ENCODE data around the gene NTM. TPM values are rescaled to one million over a fixed set of nuclear protein-coding genes. Genes with fewer than 3 reads are reported as not detected.

Gene NTM
- total RNA-seq, 1 donor from 2014 or later = not detected

DNA sequence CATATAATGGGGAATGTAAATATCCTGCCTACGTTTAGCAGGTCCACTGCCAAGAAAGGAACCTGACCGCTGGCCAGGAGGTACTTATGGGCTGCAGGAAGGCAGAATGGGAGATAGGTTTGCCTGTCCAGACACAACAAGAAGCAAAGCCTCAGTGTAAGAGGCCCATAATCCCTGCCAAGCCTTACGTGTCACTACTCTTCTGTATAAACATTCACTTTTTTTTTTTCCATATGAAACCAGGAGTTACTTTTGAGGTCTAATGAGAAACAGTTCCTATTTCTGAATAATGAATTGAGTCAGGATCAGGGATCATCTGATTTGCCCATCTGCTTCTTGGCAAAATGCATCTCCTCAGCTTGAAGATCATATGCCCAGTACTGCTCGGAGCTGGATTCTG lies 230.2 kb downstream of the NTM start:
- no peak for DNase-seq (ENCODE audit: low spot score)
- Mint-ChIP-seq H3K27me3 (ENCODE audit: insufficient read depth) (no peaks in the 10 kb centered on the region), H3K27ac (no peak overlapping the region), H3K4me1 (ENCODE audit: low read depth) (no peaks in the 10 kb centered on the region), H3K9me3 (no peaks in the 10 kb centered on the region), H3K4me3 (no peak overlapping the region), H3K36me3 (ENCODE audit: low read depth) (no peaks in the 10 kb centered on the region)
- intact Hi-C loops (cut with micrococcal nuclease) = no loop called here

DNA sequence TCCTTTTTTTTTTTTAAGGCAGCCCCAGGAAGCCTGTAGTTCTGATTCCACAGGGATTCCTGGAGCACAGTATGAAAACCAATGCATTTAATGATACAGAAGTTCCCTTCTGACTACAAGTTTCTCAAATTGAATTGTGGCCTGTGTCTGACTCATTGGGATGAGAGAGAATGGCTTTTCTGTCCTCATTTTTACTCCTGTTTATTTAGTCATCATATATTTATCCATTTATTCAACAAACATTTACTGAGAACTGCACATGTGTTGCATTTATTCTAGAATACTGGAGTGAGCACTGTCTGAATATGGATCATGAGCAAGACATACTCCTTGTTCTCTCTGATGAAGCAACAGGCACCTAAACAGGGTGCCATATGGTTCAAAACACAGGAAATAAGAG lies 231.2 kb downstream of the NTM start:
- H3K9me3 Mint-ChIP-seq = no peaks in the 10 kb centered on the region
- H3K27ac Mint-ChIP-seq = no peak overlapping the region

DNA sequence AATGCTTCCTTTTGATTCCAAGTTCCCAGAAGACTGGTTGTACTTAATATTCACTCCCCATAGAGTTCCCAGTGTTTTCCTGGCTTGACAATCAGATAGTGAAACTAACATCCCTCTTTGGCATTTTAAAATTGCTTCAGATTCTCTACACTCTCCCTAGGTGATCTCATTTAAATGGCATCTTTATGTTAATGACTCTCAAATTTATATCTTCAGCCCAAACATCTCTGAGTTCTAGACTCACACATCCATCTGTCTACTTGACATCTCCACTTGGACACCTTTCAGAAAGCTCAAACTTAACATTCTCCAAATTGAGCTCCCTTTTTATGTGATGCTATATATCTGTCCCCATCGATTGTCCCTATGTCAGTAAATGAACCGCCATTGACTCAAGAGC lies 232.0 kb downstream of the NTM start:
- Mint-ChIP-seq H3K4me1 (ENCODE audit: low read depth) (no peaks in the 10 kb centered on the region), H3K4me3 (no peak overlapping the region), H3K27me3 (ENCODE audit: insufficient read depth) (no peaks in the 10 kb centered on the region), H3K27ac (no peak overlapping the region), H3K36me3 (ENCODE audit: low read depth) (no peaks in the 10 kb centered on the region), H3K9me3 (no peaks in the 10 kb centered on the region)
- DNase-seq (ENCODE audit: low spot score) = no peak
- intact Hi-C loops (cut with micrococcal nuclease) = no loop called here

More for the DNA sequence above, 231.2 kb downstream of the NTM start:
- Mint-ChIP-seq H3K27me3 (ENCODE audit: insufficient read depth) (no peaks in the 10 kb centered on the region), H3K4me1 (ENCODE audit: low read depth) (no peaks in the 10 kb centered on the region), H3K4me3 (no peak overlapping the region), H3K36me3 (ENCODE audit: low read depth) (no peaks in the 10 kb centered on the region)
- DNase-seq (ENCODE audit: low spot score) = no peak
- intact Hi-C loops (cut with micrococcal nuclease) = no loop called here

DNA sequence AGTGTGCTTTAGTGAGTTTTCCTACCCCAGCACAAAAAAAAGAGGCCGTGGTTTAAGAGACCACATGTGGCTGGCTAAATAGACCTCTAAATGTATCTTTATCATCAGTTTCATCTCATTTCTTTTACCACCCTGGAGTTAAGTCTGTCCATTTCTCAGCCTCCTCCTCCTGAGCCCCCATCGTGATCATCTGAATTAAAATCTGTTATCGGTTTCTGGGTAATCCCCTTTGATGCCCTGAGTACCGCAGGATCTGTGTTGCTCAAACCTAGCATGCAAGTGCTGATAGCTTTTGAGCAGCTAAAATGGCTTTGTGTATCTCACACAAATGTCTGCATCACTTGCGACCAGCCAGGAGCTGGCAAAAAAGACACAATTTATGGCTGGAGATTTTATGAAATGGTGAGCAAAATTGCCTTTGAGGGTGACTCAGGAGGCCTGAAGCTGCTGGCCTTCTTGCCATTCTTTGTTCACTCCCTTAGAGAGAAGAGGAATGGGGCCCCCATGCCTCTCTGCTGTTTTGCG lies 236.5 kb downstream of the NTM start:
- Mint-ChIP-seq H3K27ac (no peak overlapping the region), H3K36me3 (ENCODE audit: low read depth) (no peaks in the 10 kb centered on the region), H3K4me1 (ENCODE audit: low read depth) (no peaks in the 10 kb centered on the region), H3K9me3 (peaks cover 3% of the 10 kb centered on the region), H3K4me3 (no peak overlapping the region), H3K27me3 (ENCODE audit: insufficient read depth) (peaks cover 3% of the 10 kb centered on the region)
- no peak for DNase-seq (ENCODE audit: low spot score)
- intact Hi-C loops (cut with micrococcal nuclease) = no loop called here

DNA sequence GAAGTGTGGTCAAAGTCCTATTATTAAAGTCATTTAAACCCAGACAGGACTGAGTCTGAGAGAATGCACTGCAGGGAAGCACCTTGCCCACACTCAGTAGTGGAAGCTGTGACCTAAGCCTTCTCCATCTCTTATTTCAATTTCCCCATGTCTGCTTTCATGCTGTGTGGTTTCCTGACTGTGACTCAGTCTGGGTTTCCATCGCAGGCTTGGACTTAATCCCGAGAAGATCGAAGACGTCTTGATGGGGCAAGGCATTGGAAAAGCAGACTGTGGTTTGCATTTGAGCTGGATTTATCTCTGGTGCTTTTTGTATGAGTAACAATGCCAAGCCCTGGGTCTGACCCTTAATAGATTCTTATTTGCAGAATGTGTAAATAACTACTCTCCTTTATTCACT lies 238.9 kb downstream of the NTM start:
- Mint-ChIP-seq H3K27me3 (ENCODE audit: insufficient read depth) (peaks cover 7% of the 10 kb centered on the region), H3K27ac (no peak overlapping the region), H3K36me3 (ENCODE audit: low read depth) (no peaks in the 10 kb centered on the region), H3K4me3 (no peak overlapping the region), H3K9me3 (peaks cover 3% of the 10 kb centered on the region), H3K4me1 (ENCODE audit: low read depth) (no peaks in the 10 kb centered on the region)
- no peak for DNase-seq (ENCODE audit: low spot score)
- intact Hi-C loops (cut with micrococcal nuclease) = no loop called here

DNA sequence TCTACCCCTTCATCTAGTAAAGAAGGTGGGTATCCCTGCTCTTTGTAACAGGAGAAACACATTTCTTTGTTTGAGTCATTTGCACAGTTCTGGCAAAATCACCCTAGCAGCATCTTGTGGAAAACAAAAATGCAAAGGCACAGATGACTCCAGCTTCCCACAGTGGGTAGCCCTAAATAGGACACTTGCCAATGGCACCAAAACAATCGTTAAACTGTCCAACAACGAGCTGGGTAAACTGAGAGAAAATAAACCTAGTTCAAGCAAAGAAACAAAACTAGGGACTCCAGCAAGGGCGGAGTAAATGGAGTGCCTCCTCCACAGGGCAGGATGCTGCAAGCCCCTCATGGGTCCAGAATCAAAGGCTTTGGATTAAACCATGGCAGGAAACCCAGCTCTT lies 239.5 kb downstream of the NTM start:
- DNase-seq (ENCODE audit: low spot score) = no peak
- Mint-ChIP-seq H3K4me3 (no peak overlapping the region), H3K36me3 (ENCODE audit: low read depth) (no peaks in the 10 kb centered on the region), H3K27me3 (ENCODE audit: insufficient read depth) (peaks cover 9% of the 10 kb centered on the region), H3K27ac (no peak overlapping the region), H3K4me1 (ENCODE audit: low read depth) (no peaks in the 10 kb centered on the region), H3K9me3 (peaks cover 3% of the 10 kb centered on the region)
- intact Hi-C loops (cut with micrococcal nuclease) = no loop called here

DNA sequence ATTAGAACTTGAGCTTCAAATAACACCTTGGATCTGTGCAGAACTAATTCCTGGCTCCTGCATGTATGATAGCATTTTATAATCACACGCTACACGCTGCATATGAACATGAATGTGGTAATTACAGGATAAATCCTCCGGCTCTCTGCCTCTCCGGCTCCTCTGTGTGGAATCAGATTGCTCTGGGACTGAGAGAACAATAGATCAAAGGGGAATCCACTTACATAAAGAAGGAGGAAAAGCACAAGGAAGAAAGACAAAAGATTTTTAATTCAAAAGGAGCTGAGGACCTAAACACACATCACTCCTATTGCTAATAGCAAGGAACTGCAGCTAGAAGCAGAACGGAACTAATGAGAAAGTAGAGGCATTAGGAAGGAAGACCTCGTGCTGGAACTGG lies 240.9 kb downstream of the NTM start:
- Mint-ChIP-seq H3K4me1 (ENCODE audit: low read depth) (no peaks in the 10 kb centered on the region), H3K9me3 (peaks cover 3% of the 10 kb centered on the region), H3K27ac (no peak overlapping the region), H3K27me3 (ENCODE audit: insufficient read depth) (peaks cover 10% of the 10 kb centered on the region), H3K4me3 (no peak overlapping the region), H3K36me3 (ENCODE audit: low read depth) (no peaks in the 10 kb centered on the region)
- DNase-seq (ENCODE audit: low spot score) = no peak
- intact Hi-C loops (cut with micrococcal nuclease) = no loop called here

DNA sequence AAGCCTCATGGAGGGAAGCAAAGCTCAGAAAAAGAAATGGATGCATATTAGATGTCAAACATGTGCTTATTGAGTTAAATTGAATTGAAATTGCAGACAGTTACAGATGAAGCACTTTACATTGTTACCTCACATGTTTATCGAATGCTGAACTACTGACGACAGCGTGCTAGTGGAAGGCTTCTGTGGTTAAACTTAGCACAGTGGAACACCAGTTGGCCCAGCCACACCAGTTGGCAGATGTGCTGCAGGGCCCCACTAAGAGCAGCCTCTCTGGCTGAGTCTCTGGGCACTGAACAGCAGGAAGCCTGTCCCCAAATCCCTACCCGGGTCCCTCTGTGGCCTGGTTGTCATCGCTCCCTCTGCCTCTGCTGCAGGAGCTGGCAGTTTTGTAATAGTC lies 242.1 kb downstream of the NTM start:
- Mint-ChIP-seq H3K27ac (no peak overlapping the region), H3K27me3 (ENCODE audit: insufficient read depth) (peaks cover 10% of the 10 kb centered on the region), H3K4me3 (no peak overlapping the region), H3K36me3 (ENCODE audit: low read depth) (no peaks in the 10 kb centered on the region), H3K4me1 (ENCODE audit: low read depth) (no peaks in the 10 kb centered on the region), H3K9me3 (peaks cover 3% of the 10 kb centered on the region)
- DNase-seq (ENCODE audit: low spot score) = no peak
- intact Hi-C loops (cut with micrococcal nuclease) = no loop called here

DNA sequence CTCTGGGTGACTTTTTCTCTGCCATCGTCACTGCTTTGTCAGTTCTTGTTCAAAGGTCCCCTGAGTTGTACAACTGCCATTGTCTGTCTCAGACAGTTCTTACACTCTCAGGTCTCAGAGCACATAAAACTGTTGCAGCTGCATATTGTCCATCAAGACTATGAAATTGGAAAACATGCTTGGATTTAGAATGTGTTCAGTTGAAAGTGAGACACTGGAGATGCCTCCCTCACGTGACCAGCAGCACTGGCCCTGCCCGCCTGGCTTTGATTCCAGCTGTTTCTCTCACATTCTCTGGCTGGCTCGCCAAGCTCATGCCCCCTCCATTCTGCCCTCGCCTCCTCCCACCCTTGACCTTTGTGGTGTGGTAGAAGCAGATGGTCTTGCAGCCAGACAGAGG lies 244.2 kb downstream of the NTM start:
- Mint-ChIP-seq H3K27me3 (ENCODE audit: insufficient read depth) (peaks cover 10% of the 10 kb centered on the region), H3K27ac (no peak overlapping the region), H3K4me1 (ENCODE audit: low read depth) (no peaks in the 10 kb centered on the region), H3K9me3 (no peaks in the 10 kb centered on the region), H3K36me3 (ENCODE audit: low read depth) (no peaks in the 10 kb centered on the region), H3K4me3 (no peak overlapping the region)
- no peak for DNase-seq (ENCODE audit: low spot score)
- intact Hi-C loops (cut with micrococcal nuclease) = no loop called here

DNA sequence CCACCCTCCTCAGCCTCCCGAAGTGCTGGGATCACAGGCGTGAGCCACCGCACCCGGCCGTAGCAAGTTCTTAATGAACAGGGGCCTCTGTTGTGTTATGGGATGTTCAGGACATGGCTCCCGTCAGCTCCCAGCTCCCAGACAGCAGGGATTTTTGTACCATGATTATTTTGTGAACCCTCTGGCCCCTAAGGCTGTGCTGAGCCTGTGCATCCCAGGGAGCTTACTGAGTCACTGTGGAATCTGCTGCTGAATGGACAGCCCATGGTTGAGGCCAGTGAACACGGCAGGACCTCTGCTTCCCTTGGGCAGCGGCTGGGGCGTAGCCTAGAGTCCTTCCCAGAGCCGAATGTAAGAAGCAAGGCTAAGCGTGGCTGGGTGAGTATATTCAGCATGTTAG lies 245.2 kb downstream of the NTM start:
- H3K27ac Mint-ChIP-seq = no peak overlapping the region
- intact Hi-C loops (cut with micrococcal nuclease) = no loop called here
- no peaks in the 10 kb centered on the region for H3K36me3 Mint-ChIP-seq (ENCODE audit: low read depth)
- no peaks in the 10 kb centered on the region for H3K9me3 Mint-ChIP-seq
- no peak for DNase-seq (ENCODE audit: low spot score)
- H3K4me1 Mint-ChIP-seq (ENCODE audit: low read depth) = no peaks in the 10 kb centered on the region
- peaks cover 10% of the 10 kb centered on the region for H3K27me3 Mint-ChIP-seq (ENCODE audit: insufficient read depth)
- no peak overlapping the region for H3K4me3 Mint-ChIP-seq

DNA sequence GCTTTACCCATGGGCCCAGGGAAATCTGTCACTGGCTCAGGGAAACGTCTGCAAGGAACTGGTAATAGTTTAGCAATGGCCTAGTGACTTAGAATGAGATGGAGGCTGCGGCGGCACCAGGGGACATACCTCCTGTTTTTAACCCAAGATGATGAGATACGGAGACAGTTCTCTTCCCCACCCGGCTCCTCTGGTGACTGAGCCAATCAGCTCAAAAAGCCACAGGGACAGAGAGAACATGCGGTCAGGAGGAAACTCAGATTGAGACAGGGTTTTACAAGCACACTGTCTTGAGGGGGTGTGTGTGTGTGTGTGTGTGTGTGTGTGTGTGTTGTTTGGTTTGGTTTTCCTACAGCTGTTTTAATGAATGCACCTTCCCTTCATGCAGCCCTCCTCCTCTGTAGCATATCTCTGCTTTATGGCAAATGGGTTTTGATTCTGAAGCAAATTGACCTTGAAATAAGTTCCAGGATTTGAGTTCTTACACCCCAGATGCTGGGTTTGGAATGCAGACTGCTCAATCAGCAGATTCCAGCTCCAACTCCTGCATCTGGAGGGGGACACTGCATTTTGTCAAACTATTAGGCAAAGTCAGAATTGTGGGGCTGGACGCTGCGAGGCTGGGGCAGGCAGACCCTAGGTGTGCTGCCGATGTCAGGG lies 246.2 kb downstream of the NTM start:
- Mint-ChIP-seq H3K27me3 (ENCODE audit: insufficient read depth) (peaks cover 7% of the 10 kb centered on the region), H3K4me3 (no peak overlapping the region), H3K4me1 (ENCODE audit: low read depth) (no peaks in the 10 kb centered on the region), H3K36me3 (ENCODE audit: low read depth) (no peaks in the 10 kb centered on the region), H3K27ac (no peak overlapping the region), H3K9me3 (no peaks in the 10 kb centered on the region)
- intact Hi-C loops (cut with micrococcal nuclease) = no loop called here
- DNase-seq (ENCODE audit: low spot score) = no peak

DNA sequence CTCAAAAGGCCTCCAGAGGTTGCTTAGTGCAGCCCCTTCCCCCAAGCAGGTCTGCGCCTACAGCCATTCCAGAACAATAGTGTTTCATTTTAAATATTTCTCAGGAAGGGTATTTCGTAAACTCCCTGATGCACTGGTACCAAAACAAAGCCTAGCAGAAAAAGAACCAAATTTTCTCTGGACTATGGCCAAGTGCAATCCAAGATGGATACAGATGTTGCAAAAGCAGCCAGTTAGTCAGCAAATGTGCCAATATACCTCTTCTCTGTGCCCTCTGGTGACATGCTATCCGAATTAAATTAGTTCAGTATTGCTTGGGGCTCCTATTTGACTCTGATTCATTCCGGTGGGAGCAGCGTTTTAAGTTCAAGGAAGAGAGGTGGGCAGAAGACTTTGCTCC lies 247.8 kb downstream of the NTM start:
- intact Hi-C loops (cut with micrococcal nuclease) = no loop called here
- no peaks in the 10 kb centered on the region for H3K36me3 Mint-ChIP-seq (ENCODE audit: low read depth)
- H3K27ac Mint-ChIP-seq = no peak overlapping the region
- H3K4me1 Mint-ChIP-seq (ENCODE audit: low read depth) = no peaks in the 10 kb centered on the region
- no peak for DNase-seq (ENCODE audit: low spot score)
- peaks cover 7% of the 10 kb centered on the region for H3K27me3 Mint-ChIP-seq (ENCODE audit: insufficient read depth)
- H3K9me3 Mint-ChIP-seq = no peaks in the 10 kb centered on the region
- no peak overlapping the region for H3K4me3 Mint-ChIP-seq

DNA sequence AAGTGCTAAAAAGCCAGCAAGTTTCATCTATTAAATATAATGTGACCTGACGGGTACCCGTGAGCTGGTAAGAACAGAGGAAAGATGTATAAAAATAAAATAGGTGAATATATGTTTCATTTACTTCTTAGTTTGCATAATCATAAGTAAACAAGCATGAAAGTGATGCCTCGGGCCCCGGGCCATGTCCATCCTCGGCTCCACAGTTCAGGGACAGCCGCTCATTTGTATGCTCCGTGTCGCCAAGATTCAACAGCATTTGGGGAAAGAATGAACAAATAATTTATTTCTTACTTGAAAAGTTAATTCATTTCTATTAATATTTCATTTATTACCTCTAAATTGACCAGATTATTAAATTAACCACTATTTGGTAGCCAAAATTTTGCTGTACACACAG lies 251.8 kb downstream of the NTM start:
- Mint-ChIP-seq H3K4me1 (ENCODE audit: low read depth) (no peaks in the 10 kb centered on the region), H3K36me3 (ENCODE audit: low read depth) (no peaks in the 10 kb centered on the region), H3K4me3 (no peak overlapping the region), H3K9me3 (no peaks in the 10 kb centered on the region), H3K27ac (no peak overlapping the region), H3K27me3 (ENCODE audit: insufficient read depth) (peaks cover 11% of the 10 kb centered on the region)
- no peak for DNase-seq (ENCODE audit: low spot score)
- intact Hi-C loops (cut with micrococcal nuclease) = no loop called here

DNA sequence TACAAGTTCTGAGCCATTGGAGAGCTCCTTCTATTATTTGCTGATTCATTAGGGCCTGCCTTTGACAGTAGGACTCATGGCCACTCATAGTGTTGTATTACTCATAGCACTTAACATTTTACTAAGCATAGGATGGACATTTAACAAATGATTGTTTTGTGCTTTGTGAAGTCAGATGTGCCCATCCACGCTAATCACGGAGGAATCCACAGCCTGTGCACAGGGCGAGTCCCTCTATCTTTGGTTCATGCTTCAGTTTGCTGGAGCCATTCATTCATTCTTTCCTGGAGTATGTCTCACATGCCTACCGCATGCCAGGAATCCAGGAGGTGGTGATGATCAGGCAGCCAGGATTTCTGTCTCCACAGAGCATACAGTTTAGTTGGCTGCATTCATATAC lies 254.1 kb downstream of the NTM start:
- no peak overlapping the region for H3K4me3 Mint-ChIP-seq
- peaks cover 13% of the 10 kb centered on the region for H3K27me3 Mint-ChIP-seq (ENCODE audit: insufficient read depth)
- H3K9me3 Mint-ChIP-seq = no peaks in the 10 kb centered on the region
- H3K4me1 Mint-ChIP-seq (ENCODE audit: low read depth) = no peaks in the 10 kb centered on the region
- no peak overlapping the region for H3K27ac Mint-ChIP-seq
- DNase-seq (ENCODE audit: low spot score) = no peak
- H3K36me3 Mint-ChIP-seq (ENCODE audit: low read depth) = no peaks in the 10 kb centered on the region
- intact Hi-C loops (cut with micrococcal nuclease) = no loop called here
